ENCODE data around the gene E2F2. TPM values are rescaled to one million over a fixed set of nuclear protein-coding genes. Genes with fewer than 3 reads are reported as not detected.

Gene E2F2, protein sequence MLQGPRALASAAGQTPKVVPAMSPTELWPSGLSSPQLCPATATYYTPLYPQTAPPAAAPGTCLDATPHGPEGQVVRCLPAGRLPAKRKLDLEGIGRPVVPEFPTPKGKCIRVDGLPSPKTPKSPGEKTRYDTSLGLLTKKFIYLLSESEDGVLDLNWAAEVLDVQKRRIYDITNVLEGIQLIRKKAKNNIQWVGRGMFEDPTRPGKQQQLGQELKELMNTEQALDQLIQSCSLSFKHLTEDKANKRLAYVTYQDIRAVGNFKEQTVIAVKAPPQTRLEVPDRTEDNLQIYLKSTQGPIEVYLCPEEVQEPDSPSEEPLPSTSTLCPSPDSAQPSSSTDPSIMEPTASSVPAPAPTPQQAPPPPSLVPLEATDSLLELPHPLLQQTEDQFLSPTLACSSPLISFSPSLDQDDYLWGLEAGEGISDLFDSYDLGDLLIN
- polyA plus RNA-seq (2014; cell fraction: cytosol; rRNA removed) = 26.6 and 31.0 TPM in 2 replicates
- polyA plus RNA-seq (2014; cell fraction: nucleus; rRNA removed) = 19.0 and 22.7 TPM in 2 replicates

DNA sequence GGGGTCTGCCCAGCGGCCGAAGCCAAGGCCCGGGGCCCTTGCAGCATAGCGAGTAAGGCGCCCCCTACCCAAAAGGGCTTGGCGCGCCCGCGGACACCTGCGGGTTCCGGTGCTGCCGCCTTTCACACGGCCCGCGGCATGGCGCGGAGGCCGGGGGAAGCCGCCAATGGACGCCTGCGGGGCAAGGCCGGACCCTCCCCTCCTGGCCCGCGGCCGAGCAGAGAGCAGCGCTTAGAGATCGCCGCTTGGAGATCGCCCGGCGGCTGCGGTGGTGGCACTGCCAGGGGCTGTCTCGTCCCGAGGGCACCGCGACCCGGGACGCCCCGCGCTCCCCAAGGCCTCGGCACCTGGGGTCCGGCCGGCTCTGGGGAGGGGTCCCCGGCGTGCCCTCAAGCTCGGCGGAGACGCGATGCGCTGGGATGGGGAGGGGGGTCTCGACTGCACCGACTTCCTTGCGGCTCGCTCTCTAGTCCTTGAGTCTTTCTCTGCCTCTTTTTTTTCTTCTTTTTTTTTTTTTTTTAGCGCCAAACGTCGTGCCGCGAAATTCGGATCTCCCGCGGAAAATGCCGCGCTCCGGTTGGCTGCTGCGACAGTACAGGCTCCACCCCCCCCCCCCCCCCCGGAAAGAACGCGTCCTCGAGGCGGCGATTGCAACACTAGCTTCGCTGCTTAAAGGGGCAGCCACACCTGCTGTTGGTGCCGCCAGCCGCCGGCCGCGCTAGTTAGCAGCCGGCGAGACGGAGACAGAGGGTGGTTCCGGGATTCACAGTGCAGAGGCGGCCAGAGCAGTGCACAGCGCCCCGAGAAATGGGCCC is at the start of gene E2F2:
Gene E2F2 (minus strand): TSS at position 487 of the 815 bp plus-strand sequence. CDS start 440 bp downstream, at position 47.
- peak; percentile 85 for DNase-seq (ENCODE audit: low spot score)

DNA sequence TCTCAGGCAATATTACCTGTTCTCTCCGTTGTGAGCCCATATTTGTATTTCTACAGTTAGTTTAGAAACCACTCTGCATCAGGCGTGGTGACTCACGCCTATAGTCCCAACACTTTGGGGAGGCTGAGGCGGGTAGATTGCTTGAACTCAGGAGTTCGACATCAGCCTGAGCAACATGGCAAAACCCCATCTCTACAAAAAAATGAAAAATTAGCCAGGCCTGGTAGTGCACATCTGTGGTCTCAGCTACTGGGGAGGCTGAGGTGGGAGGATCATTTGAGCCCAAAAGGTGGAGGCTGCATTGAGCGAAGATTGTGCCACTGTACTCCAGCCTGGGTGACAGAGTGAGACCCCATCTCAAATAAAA is 47.9 kb upstream of the E2F2 start:
- DNase-seq (ENCODE audit: low spot score) = no peak

DNA sequence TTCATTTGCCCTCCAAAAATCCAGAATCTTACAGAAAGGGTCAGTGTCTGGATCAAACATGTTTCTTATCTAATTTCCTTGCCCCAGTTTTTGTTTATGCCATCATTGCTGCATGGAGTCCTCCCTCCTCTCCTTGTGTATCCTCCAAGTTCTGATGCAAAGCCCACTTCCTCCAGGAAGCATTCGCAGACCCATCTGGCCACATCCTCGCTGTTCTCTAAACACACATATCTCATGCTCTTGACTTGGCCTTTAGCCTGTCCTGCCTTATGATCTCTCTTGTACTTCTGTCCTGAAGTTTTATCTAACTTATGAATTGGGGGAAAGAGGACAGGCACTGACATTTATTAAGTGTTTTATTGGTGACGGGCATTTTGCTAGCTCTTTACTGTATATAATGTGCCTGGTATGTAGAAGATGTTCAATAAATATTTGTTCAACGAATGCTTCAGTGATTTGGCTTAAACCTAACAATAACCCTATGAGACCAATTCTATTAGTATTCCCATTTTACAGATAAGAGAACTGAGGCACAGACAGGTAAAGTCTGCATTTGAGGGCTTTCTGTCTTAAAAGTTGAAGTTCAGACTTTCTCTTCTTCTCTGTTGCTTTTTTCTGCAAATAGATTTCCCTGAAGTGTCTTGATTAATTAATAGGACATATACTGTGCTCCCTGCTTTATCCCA is 47.4 kb upstream of the E2F2 start:
- DNase-seq (ENCODE audit: low spot score) = no peak

DNA sequence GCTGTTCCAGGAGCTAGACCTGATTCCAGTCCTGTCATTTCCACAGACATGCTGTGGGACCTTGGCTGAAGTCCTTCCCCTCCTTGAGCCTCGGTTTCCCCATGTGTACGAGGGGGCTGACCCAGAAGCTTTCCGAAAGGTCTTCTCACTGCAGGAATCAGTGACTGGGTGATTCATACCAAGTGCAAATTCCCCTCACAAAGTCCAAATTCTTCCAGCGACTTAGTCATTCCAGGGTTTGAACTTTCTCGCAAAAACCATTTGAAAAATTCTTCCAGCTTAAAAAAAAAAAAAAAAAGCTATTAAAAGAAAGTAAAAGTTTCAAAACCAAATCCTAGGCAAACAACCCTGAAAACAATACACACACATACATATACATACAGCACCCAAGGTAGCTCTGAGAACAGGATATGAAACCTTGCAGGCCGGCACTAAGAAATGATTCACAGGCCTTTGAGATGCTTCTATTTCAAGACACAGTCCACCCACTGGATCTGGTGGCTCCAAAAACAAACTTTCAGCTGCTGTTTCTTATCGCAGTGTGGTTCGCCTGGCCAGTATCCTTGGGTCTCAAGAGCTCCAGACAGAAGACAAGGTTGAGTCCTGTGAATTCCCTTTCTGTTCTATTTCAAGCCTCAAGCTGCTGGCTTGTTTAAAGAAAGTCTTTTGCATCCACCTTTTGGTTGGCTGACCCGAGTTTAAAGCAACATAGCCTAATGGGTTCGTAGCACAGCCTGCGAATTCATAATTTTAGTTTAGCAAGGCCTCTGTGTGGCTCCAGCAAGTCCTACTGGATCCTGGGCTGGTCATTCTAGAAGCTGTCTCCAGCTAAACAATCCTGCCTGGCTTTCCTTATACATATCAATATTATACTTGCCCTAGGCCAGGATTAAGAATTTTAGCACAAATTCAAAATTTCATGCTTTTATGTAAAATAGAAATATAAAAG is 46.3 kb upstream of the E2F2 start:
- DNase-seq (ENCODE audit: low spot score) = no peak

DNA sequence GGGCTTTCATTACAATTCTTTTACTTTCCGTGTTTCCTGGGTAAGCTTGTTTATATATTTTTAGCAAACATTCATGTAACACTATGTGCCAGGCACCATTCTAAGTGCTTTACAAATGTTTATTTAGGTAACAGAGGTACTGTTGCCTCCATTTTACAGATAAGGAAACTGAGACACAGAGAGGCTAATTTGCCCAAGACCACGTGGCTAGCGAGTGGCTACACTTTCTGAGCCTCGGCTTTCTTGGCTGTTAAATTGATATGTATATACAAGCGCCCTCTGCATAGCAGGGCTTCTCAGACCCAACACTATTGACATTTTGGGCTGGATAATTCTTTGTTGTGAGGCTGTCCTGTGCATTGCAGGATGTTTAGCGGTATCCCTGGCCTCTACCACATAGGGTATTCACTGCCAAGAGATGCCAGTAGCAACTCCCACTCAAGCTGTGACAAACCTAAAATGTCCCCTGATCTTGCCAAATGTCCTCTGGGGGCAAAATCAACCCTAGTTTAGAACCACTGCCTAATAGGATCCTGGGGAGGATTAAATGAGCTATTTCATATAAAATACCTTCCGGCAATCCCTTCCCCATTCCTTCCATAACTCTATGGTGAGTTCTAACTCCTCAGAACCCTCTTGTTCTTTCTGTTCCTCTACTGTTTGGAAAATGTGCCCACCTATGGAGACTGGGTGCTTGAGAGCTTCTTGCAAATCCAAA is 45.5 kb upstream of the E2F2 start:
- no peak for DNase-seq (ENCODE audit: low spot score)

DNA sequence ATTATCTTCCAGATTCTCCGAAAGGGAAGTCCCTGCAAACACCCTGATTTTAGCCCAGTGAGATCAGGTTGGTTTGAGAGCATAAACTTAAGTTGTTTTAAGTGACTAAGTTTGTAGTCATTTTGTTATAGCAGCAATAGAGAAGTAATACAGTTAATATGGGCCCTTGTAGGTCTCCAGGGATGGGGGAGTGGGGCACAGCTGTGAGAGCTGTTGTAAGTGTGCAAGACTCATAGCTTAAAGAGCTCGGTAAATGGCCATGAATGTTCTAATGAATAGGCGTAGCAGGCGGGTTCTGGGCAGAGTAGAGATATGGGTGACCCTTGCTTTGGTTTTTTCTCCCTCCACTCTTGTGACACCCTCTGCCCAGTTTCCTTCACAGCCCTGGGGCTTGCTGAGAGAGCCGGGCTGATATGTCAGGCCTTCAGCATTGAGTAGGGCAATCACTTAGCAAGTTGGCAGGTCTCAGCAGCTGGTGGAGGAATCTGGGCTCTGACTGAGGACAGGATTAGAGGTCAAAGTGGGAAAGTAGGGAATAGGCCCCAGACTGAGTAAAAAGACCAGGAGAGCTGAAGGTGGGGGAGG is 44.3 kb upstream of the E2F2 start:
- no peak for DNase-seq (ENCODE audit: low spot score)

DNA sequence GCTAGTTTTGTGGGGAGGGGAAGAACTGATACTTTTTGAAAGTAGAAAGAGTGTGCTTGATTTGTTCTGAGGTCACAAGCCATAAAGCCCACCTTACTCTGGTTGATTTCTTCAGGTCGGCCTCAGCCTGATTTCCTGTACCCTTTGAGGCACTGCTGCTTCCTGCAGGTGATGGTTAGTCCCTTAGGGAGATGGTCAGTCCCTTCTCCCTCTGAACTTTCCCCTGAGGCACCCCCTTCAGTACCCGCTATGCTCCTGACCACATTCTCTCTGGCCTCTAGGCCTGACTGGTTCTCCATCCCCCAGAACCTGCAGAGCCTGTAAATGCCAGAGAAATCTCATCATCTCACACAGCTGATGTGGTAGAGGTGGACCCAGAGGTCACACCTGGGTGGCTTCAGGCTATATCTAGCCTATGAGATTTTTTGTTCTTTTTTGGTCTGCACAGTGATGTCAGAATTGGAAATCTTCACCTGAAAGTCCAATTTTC is 43.3 kb upstream of the E2F2 start:
- no peak for DNase-seq (ENCODE audit: low spot score)

DNA sequence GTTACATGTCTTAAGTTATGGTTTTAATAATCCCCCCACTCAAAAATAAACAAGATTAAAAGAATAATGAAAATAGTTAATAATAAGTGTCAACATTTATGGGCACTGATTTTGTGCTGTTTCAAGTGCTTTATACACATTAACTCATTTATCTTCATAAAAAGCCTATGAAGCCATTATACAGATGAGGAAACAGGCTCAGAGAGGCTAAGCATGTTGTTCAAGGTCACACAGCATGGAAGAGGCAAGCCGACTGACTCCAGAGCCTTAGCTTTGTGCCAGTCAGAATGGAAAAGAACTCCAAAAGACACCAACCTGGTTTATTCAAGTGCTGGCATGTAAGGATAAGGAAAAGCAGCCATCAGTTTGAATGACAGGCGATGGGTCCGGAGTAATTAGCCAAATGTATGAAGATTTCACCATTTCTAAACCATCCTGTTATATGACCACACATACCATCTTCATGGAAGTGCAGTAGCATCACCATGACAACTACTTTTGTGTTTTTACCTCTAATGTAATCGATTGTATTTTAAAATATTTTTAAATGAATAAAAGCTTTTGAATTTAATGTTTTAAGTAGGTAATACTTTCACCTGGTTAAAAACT is 42.6 kb upstream of the E2F2 start:
- DNase-seq (ENCODE audit: low spot score) = no peak

DNA sequence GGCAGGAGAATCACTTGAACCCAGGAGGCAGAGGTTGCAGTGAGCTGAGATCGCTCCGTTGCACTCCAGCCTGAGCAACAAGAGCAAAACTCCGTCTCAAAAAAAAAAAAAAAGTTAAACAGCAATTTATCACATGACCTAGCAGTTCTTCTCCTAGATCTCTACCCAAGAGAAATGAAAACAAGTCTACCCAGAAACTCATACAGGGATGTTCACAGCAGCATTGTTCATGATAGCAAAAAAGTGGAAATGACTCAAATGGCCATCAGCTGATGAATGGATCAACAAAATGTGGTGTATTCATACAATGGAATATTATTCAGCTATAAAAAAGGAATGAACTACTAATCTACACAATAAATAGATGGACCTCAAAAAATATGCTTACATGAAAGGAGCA is 40.4 kb upstream of the E2F2 start:
- no peak for DNase-seq (ENCODE audit: low spot score)

DNA sequence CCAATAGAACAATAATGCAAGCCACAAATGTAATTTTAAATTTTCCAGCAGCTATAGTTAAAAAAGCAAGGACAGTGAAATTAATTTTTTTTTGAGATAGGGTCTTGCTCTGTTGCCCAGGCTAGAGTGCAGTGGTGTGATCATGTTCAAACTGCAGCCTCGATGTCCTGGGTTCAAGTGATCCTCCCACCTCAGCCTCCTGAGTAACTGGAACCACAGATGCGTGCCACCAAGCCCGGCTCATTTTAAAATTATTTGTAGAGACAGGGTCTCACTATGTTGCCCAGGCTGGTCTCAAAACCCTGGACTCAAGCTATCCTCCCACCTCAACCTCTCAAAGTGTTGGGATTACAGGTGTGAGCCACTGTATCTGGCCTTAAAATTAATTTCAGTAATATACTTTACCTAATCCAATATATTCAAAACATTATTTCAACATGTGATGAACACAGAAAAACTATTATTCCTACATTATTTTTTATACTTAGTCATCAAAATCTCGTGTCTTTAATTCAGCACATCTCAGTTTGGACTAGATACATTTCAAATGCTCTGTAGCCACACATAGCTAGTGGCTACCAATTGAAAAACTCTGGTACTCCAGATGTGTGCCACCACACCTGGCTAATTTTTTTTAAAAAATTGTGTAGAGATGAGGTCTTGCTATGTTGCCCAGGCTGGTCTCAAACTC is 39.1 kb upstream of the E2F2 start:
- DNase-seq (ENCODE audit: low spot score) = no peak

DNA sequence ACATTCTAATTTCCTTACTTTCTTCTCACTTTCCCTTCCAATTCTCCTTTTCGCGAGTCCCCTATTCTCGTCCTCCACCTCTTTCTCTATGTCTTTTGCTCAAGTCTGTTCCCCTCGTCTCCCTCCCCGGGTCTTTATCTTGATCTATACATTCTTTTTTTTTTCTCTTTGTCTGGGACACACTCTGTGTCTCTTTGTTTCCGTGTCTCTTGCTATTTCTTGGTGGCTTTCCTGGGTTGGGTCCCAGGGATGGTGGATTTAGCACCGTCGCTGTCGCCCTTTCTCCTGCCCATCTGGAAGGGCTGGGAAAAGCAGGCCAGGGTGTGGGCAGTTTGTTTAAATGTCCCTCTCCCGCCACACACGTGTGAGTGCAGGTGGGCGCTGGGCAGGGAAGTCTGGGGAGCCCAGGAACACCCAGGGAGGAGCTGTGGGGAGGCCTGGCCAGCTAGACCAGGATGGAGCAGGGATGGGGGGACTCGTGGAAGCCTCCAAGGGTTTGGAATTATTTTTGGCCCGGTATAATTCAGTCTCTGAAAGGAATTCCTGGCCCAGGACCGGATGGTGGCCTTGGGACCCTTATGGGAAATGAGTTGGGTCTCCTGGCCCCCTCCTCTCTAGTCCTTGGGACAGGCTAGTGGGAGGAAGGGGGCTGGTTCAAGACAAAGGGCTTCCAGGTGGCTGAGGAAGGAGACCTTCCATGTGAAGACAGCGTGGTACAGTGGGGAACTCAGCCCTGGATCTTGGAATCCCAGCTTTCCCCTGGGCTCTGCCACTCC is 37.8 kb upstream of the E2F2 start:
- DNase-seq (ENCODE audit: low spot score) = no peak

DNA sequence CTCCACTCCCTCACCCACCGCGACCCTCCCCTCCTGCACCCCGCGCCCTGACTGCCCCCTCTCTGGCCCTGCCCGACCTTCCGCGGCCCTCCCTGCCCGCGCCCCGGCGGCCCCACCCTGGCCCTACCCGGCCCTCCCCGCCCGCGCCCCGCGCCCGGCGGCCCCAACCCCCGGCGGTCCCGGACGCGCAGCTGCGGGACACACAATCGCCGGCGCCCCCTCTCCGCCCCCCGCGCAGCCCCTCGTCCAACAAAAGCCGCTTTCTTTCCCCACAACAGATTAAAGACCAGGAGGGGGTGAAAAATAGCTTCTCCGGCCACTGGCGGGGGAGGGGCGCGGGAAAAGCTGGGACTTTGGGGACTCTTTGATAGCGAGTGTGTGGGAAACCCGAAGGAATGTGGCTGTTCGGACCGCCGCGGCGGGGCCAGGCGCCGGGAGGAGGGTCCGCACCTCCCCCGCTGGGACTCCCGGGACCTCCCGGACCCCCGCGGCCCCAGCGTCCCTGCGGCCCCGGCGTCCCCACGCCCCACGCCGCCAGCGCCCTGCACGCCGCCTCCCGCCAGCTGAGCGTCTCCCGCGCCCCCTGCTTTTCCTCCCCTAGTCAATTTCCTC is 37.1 kb upstream of the E2F2 start:
- no peak for DNase-seq (ENCODE audit: low spot score)

DNA sequence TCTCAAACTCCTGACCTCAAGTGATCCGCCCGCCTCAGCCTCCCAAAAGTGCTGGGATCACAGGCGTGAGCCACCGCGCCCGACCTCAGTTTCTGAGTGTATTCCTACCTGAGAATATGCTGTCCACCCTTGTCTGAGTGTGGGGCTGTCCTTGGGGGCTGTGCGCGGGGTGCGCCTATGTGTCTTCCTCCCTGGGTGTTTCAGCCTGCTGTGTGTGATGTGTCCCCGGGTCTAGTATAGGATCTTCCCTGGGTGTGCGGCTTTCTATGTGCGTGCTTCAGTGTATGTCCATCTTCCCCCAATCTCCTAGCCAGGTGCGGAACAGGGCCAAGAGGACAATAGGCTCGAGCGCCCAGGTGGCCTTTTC is 36.6 kb upstream of the E2F2 start:
- no peak for DNase-seq (ENCODE audit: low spot score)

DNA sequence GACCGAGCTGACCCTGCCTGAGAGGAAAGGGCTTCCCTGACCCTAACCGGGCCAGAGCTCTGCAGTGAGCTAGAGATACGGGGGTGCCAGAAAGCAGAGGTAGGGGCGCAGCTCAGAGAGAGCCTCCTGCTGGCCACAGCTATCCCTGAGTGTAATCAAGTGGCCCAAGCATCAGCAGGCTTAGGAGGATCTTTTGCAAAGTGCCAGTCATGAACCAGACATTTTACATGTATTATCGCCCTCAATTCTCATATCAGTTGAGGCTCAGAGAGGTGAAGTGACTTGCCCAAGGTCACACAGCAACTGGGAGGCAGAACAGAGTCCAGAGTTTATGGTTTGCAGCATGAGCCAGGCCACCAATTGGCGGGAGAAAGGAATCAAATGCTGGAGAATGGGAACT is 35.3 kb upstream of the E2F2 start:
- DNase-seq (ENCODE audit: low spot score) = no peak

DNA sequence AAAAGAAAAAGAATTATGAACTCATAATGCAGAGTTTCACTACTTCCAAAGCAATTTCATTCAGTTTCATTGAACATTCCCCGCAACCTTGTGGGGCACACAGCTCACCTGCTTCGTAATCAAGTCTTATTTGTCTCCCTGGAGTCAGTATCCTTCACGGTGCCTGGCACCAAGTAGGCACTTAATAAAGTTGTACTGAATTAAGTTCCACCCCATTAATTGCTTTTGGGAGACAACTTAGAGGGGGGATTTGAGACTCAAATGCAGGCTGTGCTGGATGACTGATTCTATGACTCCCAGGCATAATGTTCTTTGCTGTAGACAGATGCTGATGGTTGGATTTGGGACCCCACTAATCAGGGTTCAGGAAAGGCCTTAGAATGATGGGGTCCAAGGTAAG is 34.7 kb upstream of the E2F2 start:
- no peak for DNase-seq (ENCODE audit: low spot score)

DNA sequence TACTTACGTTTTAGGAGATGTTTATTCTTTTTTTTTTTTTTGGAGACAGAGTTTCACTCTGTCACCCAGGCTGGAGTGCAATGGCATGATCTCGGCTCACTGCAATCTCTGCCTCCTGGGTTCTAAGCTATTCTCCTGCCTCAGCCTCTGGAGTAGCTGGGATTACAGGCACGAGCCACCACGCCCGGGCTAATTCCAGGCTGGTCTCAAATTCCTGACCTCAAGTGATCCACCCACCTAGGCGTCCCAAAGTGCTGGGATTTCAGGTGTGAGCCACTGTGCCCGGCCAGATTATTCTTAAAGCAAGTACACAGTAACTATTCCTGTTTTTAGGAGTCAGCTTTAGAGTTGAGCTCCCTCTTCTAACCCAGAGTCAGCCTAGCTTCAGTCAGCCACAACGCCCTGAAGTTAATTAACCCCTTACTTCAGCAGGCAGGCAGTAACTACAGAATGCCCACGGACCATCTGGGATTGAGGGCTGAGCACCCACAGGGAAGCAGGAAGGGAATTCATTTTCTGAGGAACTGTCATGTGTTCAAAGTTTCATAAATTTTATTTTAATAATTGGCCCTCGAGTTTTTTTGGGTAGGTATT is 33.6 kb upstream of the E2F2 start:
- DNase-seq (ENCODE audit: low spot score) = no peak

DNA sequence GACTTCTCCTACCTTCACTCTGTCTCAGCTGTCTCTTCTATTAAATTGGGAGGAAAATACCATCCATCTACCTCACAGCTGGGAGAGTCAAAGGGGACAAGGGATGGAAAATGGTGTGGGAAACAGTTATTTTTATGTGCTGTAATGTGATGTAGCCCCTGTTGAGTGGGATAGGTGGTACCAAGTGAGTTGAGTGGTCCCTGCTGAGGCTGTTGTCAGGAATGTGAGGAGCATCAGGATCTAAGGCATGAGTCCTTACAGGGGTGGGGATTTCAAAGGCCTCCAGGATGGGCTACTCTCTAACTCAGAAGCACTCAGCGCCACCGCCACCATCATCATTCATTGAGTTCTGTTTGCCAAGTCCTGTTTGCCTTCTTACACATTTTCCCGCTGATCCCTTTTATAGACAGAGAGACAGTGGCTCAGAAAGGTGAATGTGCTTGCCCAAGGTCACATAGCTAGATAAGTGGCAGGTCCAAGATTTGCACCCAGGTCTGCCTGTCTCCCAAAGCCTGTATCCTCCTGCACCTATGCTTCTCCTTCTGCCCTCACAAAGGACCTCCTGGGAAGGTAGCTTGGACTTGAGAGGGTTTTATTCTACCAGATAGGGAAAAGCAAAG is 32.8 kb upstream of the E2F2 start:
- DNase-seq (ENCODE audit: low spot score) = no peak

All from SK-N-DZ (cell line).